Gastroesophageal sphincter (tissue), 4 donors: ENCODE measurements around the gene GRIP2. TPM values are rescaled to one million over a fixed set of nuclear protein-coding genes. Genes with fewer than 3 reads are reported as not detected.

ENCODE experiments used
- ATAC-seq: fragments of 150-250 bp; one replicate; pipeline ENCODE4 v1.9.1; 2016; ENCODE audit warnings: mild to moderate bottlenecking, moderate library complexity
- H3K27ac ChIP-seq, 4 donors: fragments of 200-600 bp; sonication (generic) in 3 of 4; 1 replicate in 3 of 4; 2 replicates in 1 of 4; pipeline ENCODE4 v1.5.1; 2016 to 2019
- H3K27me3 ChIP-seq: fragments of 200-600 bp; sonication (generic); one replicate; pipeline ENCODE4 v1.5.1; 2019
- H3K36me3 ChIP-seq, 2 donors: fragments of 200-600 bp; sonication (generic); one replicate each; pipeline ENCODE4 v1.5.1; 2019; ENCODE audit warnings: control low read depth in 1 of 2
- H3K4me1 ChIP-seq, 3 donors: fragments of 200-600 bp; sonication (generic); 1 replicate in 2 of 3; 2 replicates in 1 of 3; pipeline ENCODE4 v1.5.1; 2016 to 2019; ENCODE audit warnings: control low read depth in 2 of 3
- H3K4me3 ChIP-seq, 2 donors: fragments of 200-600 bp; sonication (generic); one replicate each; pipeline ENCODE4 v1.5.1; 2019; ENCODE audit warnings: mild to moderate bottlenecking in 1 of 2, moderate library complexity in 1 of 2
- H3K9me3 ChIP-seq, 3 donors: fragments of 200-600 bp; sonication (generic); one replicate each; pipeline ENCODE4 v1.5.1; 2017 to 2019; ENCODE audit warnings: control low read depth in 2 of 3
- EP300 ChIP-seq: sonication (generic); formaldehyde crosslinking; IDR thresholded peaks from one replicate; pipeline ENCODE4 v1.6.1; 2017; ENCODE audit warnings: antibody characterized with exemption, mild to moderate bottlenecking
- POLR2A ChIP-seq, 2 donors: fragments of 450-650 bp; IDR thresholded peaks; one replicate each; pipeline ENCODE4 v1.6.1; 2017; ENCODE audit warnings: antibody characterized with exemption in 2 of 2, mild to moderate bottlenecking in 2 of 2, moderate library complexity in 1 of 2
- POLR2AphosphoS5 ChIP-seq: sonication (generic); formaldehyde crosslinking; IDR thresholded peaks from one replicate; pipeline ENCODE4 v1.6.1; 2017; ENCODE audit warnings: antibody characterized with exemption
- WGBS, 2 donors: methylation state at CpG; one replicate each; pipeline ENCODE4 v1.1.5; 2018; ENCODE audit warnings: low coverage in 1 of 2; 5-methylcytosine and 5-hydroxymethylcytosine counted together
- total RNA-seq, 4 donors: library from RNA; depleted of rRNA; stranded (reverse); fragments of >200 nt; gene quantifications; one replicate each; pipeline ENCODE4 v1.1.0, GENCODE V29; 2016
- TF ChIP-seq, protein P1 (sequence below), 4 experiments: fragments of 200-600 bp in 2 of 4; fragments of 450-650 bp in 2 of 4; sonication (generic) in 1 of 4; IDR thresholded peaks; one replicate each; pipeline ENCODE4 v1.5.1; 2017 to 2019; ENCODE audit warnings: antibody characterized with exemption in 4 of 4, mild to moderate bottlenecking in 2 of 4, moderate library complexity in 2 of 4

GRIP2 gene
- total RNA-seq, 4 donors from 2014 or later = 0.27 to 1.6 (median 0.72) TPM

DNA sequence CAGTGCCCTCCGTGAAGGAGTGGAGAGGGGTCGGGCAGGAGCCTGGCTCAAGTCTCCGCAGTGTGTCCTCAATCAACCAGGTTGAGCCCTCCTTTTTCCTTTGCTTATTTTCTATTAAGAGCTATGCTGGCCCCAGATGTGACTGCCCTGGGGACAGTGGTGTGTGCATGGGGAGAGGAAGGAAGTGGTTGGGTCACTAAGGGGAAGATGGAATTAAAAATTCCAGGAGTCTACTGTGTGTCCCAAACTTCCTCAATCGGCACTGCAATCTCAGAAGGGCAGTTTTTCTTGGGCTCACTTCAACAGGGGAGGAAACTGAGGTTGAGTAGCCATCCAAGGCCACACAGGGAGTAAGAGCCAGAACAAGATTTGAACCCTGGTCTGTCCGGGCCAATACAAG is 13.7 kb upstream of the GRIP2 start:
- peaks cover 59% of the 10 kb centered on the region for H3K27me3 ChIP-seq
- no peak overlapping the region for H3K27ac ChIP-seq
- H3K4me3 ChIP-seq = no peak overlapping the region
- no peak for ATAC-seq
- H3K4me1 ChIP-seq = peaks cover 0 to 5% (median 0%) of the 10 kb centered on the region in 3 donors
- 67 to 70% methylated on average over 1 to 3 of the region's 5 CpGs for WGBS, 2 donors
- TF ChIP-seq, protein P1, sequence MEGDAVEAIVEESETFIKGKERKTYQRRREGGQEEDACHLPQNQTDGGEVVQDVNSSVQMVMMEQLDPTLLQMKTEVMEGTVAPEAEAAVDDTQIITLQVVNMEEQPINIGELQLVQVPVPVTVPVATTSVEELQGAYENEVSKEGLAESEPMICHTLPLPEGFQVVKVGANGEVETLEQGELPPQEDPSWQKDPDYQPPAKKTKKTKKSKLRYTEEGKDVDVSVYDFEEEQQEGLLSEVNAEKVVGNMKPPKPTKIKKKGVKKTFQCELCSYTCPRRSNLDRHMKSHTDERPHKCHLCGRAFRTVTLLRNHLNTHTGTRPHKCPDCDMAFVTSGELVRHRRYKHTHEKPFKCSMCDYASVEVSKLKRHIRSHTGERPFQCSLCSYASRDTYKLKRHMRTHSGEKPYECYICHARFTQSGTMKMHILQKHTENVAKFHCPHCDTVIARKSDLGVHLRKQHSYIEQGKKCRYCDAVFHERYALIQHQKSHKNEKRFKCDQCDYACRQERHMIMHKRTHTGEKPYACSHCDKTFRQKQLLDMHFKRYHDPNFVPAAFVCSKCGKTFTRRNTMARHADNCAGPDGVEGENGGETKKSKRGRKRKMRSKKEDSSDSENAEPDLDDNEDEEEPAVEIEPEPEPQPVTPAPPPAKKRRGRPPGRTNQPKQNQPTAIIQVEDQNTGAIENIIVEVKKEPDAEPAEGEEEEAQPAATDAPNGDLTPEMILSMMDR (IDR thresholded peaks at IDR 0.05) = no peak
- TF ChIP-seq POLR2AphosphoS5 (no peak), POLR2A (IDR thresholded peaks at IDR 0.05) (no peak), EP300 (no peak)
- no peaks in the 10 kb centered on the region for H3K9me3 ChIP-seq
- H3K36me3 ChIP-seq = no peaks in the 10 kb centered on the region

DNA sequence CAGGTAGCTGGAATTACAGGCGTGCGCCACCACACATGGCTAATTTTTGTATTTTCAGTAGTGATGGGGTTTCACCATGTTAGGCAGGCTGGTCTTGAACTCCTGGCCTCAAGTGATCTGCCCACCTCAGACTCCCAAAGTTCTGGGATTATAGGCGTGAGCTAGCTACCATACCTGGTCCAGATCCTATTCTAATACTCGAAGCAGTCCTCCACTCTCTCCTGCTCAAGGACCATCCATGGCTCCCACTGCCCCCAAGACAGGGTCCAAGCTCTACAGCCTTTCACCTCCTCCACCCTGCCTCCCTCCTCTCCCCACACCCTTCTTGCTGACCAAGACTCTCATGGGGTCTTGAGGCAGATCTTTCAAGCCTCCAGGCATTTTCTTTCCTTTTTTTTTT is 12.6 kb upstream of the GRIP2 start:
- ATAC-seq = no peak

DNA sequence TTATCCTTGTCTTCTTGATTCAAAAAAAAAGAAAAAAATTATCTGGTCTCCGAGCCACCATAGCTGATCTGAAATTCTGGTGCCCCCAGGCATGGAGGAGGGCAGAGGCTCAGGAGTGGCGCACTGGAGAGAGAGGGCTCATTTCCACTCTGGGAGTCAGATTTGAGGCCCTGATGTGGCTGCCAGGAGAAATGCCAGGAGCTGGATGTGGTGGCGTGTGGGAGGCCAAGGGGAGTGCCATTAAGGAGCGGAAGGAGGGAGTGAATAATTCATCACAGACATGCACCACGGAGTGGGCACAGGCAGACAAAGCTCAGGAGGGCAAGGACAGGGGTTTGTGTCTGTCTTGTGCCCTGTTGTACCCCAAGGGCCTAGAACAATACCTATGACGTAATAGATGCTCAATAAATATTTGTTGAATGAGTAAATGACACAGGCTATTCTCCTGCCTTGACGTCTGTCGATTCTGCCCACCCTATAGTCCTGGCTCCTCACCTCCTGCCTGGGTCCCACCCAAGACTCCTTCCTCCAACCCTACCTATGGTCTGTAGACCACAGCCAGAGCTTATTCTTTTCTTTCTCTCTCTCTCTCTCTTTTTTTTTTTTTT is 12.0 kb upstream of the GRIP2 start:
- ATAC-seq = no peak
- H3K27me3 ChIP-seq = peaks cover 63% of the 10 kb centered on the region
- no peaks in the 10 kb centered on the region for H3K9me3 ChIP-seq
- H3K4me1 ChIP-seq = peaks cover 0 to 16% (median 4%) of the 10 kb centered on the region in 3 donors
- H3K27ac ChIP-seq = no peak overlapping the region
- WGBS, 2 donors = 86 to 87% methylated on average over 6 to 8 of the region's 8 CpGs
- TF ChIP-seq, protein P1 (IDR thresholded peaks at IDR 0.05) = no peak
- no peak for TF ChIP-seq EP300
- no peak for TF ChIP-seq POLR2AphosphoS5
- TF ChIP-seq POLR2A (IDR thresholded peaks at IDR 0.05) = no peak
- H3K4me3 ChIP-seq = no peak overlapping the region
- H3K36me3 ChIP-seq = no peaks in the 10 kb centered on the region

More for the DNA sequence above, 12.6 kb upstream of the GRIP2 start:
- whole genome bisulfite sequencing, 2 donors = 89 to 92% methylated on average over 2 to 3 of the region's 4 CpGs
- peaks cover 63% of the 10 kb centered on the region for H3K27me3 ChIP-seq
- H3K4me3 ChIP-seq = no peak overlapping the region
- TF ChIP-seq EP300 (no peak), POLR2A (IDR thresholded peaks at IDR 0.05) (no peak), POLR2AphosphoS5 (no peak)
- TF ChIP-seq, protein P1 (IDR thresholded peaks at IDR 0.05) = no peak
- H3K9me3 ChIP-seq = no peaks in the 10 kb centered on the region
- H3K27ac ChIP-seq = no peak overlapping the region
- no peaks in the 10 kb centered on the region for H3K36me3 ChIP-seq
- H3K4me1 ChIP-seq = peaks cover 0 to 15% (median 4%) of the 10 kb centered on the region in 3 donors

DNA sequence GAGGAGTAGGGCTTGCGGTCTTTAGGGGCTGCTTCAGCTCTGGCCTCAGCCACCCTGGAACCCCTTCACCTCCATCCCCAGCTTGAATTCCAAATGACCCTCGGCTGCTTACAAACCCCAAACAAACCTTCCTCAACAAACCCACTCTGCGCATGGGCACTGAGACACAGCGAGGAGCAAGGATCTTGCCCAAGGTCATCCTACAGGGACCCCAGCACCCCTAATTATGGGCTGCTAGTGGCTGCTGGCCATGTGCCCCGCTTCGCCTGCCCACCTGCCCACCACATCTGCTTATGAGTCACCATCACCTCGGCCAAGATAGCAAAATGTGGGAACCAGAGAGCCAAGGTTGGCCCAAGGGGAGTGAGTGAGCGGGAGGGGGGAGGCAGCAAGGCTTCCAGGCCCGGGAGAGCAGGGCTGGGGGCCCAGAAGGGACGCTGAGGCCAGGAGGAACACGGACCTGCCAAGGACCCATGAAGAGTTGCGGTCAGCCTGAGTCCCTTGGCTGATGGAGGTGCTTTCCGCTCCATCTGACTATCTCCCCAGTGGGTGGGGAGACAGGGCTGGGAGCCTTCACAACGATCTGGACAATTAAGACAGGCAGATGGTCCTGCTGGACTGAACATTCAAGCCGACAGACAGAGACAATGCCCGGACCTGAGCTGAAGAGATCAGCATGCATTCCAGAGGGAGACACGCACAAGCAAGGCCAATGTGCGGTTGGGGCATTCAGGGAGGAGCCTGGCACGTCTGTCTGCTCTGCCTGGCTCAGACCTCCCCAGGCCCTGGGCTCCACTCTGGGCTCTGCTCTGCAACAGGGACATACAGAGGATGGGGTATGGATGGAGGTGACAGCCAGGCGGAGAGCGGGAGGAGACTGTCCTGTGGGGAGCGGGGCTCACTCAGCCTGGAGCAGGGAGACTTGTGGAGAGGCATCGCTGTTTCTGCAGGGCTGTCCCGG is 10.8 kb upstream of the GRIP2 start:
- H3K9me3 ChIP-seq = no peaks in the 10 kb centered on the region
- no peak for ATAC-seq
- no peak overlapping the region for H3K4me3 ChIP-seq
- 49% methylated on average over 7 of the region's 24 CpGs; no CpG with 5 or more reads in 1 of the 2 donors for WGBS, 2 donors
- H3K27ac ChIP-seq = no peak overlapping the region
- TF ChIP-seq, protein P1 (IDR thresholded peaks at IDR 0.05) = no peak
- no peak for TF ChIP-seq EP300
- no peak for TF ChIP-seq POLR2A (IDR thresholded peaks at IDR 0.05)
- TF ChIP-seq POLR2AphosphoS5 = no peak
- peaks cover 0 to 15% (median 4%) of the 10 kb centered on the region in 3 donors for H3K4me1 ChIP-seq
- H3K36me3 ChIP-seq = no peaks in the 10 kb centered on the region
- peaks cover 53% of the 10 kb centered on the region for H3K27me3 ChIP-seq
